Ishikawa (cell line): Measurements from ENCODE around the gene NBEAL2.

ENCODE experiments used
- CEBPB ChIP-seq: IDR thresholded peaks from 2 replicates; pipeline ENCODE4 v1.6.1; 2012
- CREB1 ChIP-seq: IDR thresholded peaks from 2 replicates; pipeline ENCODE4 v1.6.1; 2012; ENCODE audit warnings: low read depth
- EGR1 ChIP-seq: IDR thresholded peaks from 2 replicates; pipeline ENCODE4 v1.6.1; 2012
- EP300 ChIP-seq: IDR thresholded peaks from 2 replicates; pipeline ENCODE4 v1.6.1; 2012; ENCODE audit warnings: borderline replicate concordance
- FOXM1 ChIP-seq: IDR thresholded peaks from 2 replicates; pipeline ENCODE4 v1.6.1; 2012; ENCODE audit warnings: low read depth, borderline replicate concordance
- NFIC ChIP-seq: IDR thresholded peaks from 2 replicates; pipeline ENCODE4 v1.6.1; 2012
- RAD21 ChIP-seq: IDR thresholded peaks from 2 replicates; pipeline ENCODE4 v1.6.1; 2012; ENCODE audit warnings: low read depth
- TAF1 ChIP-seq: IDR thresholded peaks from 2 replicates; pipeline ENCODE4 v1.6.1; 2012; ENCODE audit warnings: low read depth, mild to moderate bottlenecking
- TCF12 ChIP-seq: IDR thresholded peaks from 2 replicates; pipeline ENCODE4 v1.6.1; 2012; ENCODE audit warnings: low read depth
- TEAD4 ChIP-seq: IDR thresholded peaks from 2 replicates; pipeline ENCODE4 v1.6.1; 2012
- YY1 ChIP-seq: IDR thresholded peaks from 2 replicates; pipeline ENCODE4 v1.6.1; 2012; ENCODE audit warnings: low read depth
- TF ChIP-seq, protein P1 (sequence below): IDR thresholded peaks from 2 replicates; pipeline ENCODE4 v1.6.1; 2012
- TF ChIP-seq, protein P2 (sequence below): IDR thresholded peaks from 2 replicates; pipeline ENCODE4 v1.6.1; 2012; ENCODE audit warnings: low read depth, mild to moderate bottlenecking
- TF ChIP-seq, protein P3 (sequence below): IDR thresholded peaks from 2 replicates; pipeline ENCODE4 v1.6.1; 2012

DNA sequence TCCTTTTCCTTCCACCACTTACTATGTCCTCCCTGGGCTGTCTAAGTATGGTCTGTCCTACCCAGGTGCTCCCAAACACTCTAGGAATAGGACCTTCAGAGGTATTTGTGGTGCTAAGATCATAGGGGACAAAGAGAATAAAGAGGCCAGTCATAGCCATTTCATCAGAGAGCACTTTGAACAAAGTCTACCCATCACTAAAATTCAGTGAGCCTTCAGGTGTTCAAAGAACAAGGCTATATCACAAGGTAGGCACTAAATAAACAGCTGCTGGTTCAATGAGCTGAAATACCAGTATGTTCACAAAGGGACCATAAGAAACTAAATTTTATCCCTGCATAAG lies 38.8 kb downstream of the NBEAL2 start:
- TF ChIP-seq CEBPB (no peak), EP300 (no peak), CREB1 (no peak), FOXM1 (no peak), TCF12 (no peak), NFIC (no peak), RAD21 (no peak), YY1 (no peak), TEAD4 (no peak), EGR1 (no peak), TAF1 (no peak)
- TF ChIP-seq, protein P1, sequence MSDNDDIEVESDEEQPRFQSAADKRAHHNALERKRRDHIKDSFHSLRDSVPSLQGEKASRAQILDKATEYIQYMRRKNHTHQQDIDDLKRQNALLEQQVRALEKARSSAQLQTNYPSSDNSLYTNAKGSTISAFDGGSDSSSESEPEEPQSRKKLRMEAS = no peak
- TF ChIP-seq, protein P2, sequence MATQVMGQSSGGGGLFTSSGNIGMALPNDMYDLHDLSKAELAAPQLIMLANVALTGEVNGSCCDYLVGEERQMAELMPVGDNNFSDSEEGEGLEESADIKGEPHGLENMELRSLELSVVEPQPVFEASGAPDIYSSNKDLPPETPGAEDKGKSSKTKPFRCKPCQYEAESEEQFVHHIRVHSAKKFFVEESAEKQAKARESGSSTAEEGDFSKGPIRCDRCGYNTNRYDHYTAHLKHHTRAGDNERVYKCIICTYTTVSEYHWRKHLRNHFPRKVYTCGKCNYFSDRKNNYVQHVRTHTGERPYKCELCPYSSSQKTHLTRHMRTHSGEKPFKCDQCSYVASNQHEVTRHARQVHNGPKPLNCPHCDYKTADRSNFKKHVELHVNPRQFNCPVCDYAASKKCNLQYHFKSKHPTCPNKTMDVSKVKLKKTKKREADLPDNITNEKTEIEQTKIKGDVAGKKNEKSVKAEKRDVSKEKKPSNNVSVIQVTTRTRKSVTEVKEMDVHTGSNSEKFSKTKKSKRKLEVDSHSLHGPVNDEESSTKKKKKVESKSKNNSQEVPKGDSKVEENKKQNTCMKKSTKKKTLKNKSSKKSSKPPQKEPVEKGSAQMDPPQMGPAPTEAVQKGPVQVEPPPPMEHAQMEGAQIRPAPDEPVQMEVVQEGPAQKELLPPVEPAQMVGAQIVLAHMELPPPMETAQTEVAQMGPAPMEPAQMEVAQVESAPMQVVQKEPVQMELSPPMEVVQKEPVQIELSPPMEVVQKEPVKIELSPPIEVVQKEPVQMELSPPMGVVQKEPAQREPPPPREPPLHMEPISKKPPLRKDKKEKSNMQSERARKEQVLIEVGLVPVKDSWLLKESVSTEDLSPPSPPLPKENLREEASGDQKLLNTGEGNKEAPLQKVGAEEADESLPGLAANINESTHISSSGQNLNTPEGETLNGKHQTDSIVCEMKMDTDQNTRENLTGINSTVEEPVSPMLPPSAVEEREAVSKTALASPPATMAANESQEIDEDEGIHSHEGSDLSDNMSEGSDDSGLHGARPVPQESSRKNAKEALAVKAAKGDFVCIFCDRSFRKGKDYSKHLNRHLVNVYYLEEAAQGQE = no peak
- TF ChIP-seq, protein P3, sequence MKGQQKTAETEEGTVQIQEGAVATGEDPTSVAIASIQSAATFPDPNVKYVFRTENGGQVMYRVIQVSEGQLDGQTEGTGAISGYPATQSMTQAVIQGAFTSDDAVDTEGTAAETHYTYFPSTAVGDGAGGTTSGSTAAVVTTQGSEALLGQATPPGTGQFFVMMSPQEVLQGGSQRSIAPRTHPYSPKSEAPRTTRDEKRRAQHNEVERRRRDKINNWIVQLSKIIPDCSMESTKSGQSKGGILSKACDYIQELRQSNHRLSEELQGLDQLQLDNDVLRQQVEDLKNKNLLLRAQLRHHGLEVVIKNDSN = no peak
